K562 (cell line): ENCODE data around the gene TRAIP. TPM values are rescaled to one million over a fixed set of nuclear protein-coding genes. Genes with fewer than 3 reads are reported as not detected.

Experiments used
- ATAC-seq: fragments of 200-7000 bp; cut with Tn5 transposase; 3 replicates; pipeline ENCODE4 v1.9.1; 2020; ENCODE audit warnings: moderate library complexity
- BruUV-seq: library from RNA; stranded (reverse); fragments of 400-500 nt; replicated peaks from 2 replicates; lab custom pipeline; 2021; lab: Mats Ljungman, UMichigan
- CTCF ChIA-PET: fragments of 300-600 bp; formaldehyde crosslinking; extraction: SDS; loops from one replicate; lab custom pipeline; 2021; ENCODE audit warnings: low intra/inter-chr PET ratio; lab: Yijun Ruan, JAX
- POLR2A ChIA-PET: fragments of 300-600, 350-650 bp; sonication (Branson Sonifier 250); formaldehyde crosslinking; extraction: SDS; loops from one replicate; lab custom pipeline; 2021; ENCODE audit warnings: antibody characterized with exemption, inconsistent platforms; lab: Yijun Ruan, JAX
- DNase-seq, 4 experiments: peaks; one replicate each; pipeline versions ENCODE4 v3.0.0 to v3.0.0-alpha.2; 2011 to 2018; ENCODE audit warnings: low spot score in 3 of 4, mixed read lengths in 3 of 4; ENCODE audit errors: extremely low read depth in 1 of 4
- FAIRE-seq: peaks from 2 replicates; lab custom pipeline; 2011; peaks lifted over from hg19 to GRCh38; lab: Jason Lieb, UNC
- H2AFZ ChIP-seq: 2 replicates; pipeline ENCODE4 v1.6.0; 2011; ENCODE audit warnings: low read depth, low read length, control low read depth, inconsistent platforms
- H3K27ac ChIP-seq: fragments of 200-600 bp; 3 replicates; pipeline ENCODE4 v1.8.0; 2011; ENCODE audit warnings: low read depth, mild to moderate bottlenecking, control low read depth, inconsistent platforms, low read length, moderate library complexity, mixed read lengths; ENCODE audit errors: extremely low read depth
- H3K27me3 ChIP-seq, 2 experiments: fragments of 300-600 bp in 1 of 2; 2 replicates in 1 of 2; 3 replicates in 1 of 2; pipeline versions ENCODE4 v1.6.0 to v1.8.0; 2011; ENCODE audit warnings: inconsistent platforms in 2 of 2, low read length in 2 of 2, mild to moderate bottlenecking in 1 of 2, mixed read lengths in 1 of 2, moderate library complexity in 1 of 2; ENCODE audit not compliant: control insufficient read depth in 2 of 2, insufficient read depth in 2 of 2
- H3K36me3 ChIP-seq: fragments of 300-600 bp; 3 replicates; pipeline ENCODE4 v1.8.0; 2011; ENCODE audit warnings: mild to moderate bottlenecking, low read length, inconsistent platforms; ENCODE audit not compliant: control insufficient read depth, insufficient read depth
- H3K4me1 ChIP-seq, 2 experiments: fragments of 200-600 bp in 1 of 2; replicated peaks in 1 of 2; 2 replicates in 1 of 2; 3 replicates in 1 of 2; pipeline versions ENCODE4 v1.5.1 to v1.8.0; 2011; ENCODE audit warnings: inconsistent platforms in 2 of 2, low read length in 2 of 2, mild to moderate bottlenecking in 1 of 2, mixed read lengths in 1 of 2, moderate library complexity in 1 of 2; ENCODE audit not compliant: control insufficient read depth in 2 of 2, insufficient read depth in 2 of 2
- H3K4me2 ChIP-seq: 2 replicates; pipeline ENCODE4 v1.6.1; 2011; ENCODE audit warnings: low read length, control low read depth, inconsistent platforms, mixed read lengths; ENCODE audit not compliant: insufficient read depth
- H3K4me3 ChIP-seq: fragments of 200-600 bp; sonication (generic), shearing (Covaris generic); 2 replicates; pipeline ENCODE4 v1.5.1; 2016; ENCODE audit warnings: control low read depth, inconsistent platforms
- H3K79me2 ChIP-seq: fragments of 200-600 bp; 3 replicates; pipeline ENCODE4 v1.8.0; 2011; ENCODE audit warnings: low read length, inconsistent platforms; ENCODE audit not compliant: control insufficient read depth, insufficient read depth
- H3K9ac ChIP-seq, 2 experiments: 2 replicates each; pipeline versions ENCODE4 v1.6.0 to v1.6.1; 2011; ENCODE audit warnings: low read depth in 2 of 2, low read length in 2 of 2, control low read depth in 1 of 2, inconsistent platforms in 1 of 2, mild to moderate bottlenecking in 1 of 2, mixed read lengths in 1 of 2; ENCODE audit not compliant: insufficient read depth in 1 of 2
- H3K9me1 ChIP-seq: one replicate; pipeline ENCODE4 v1.6.0; 2011; ENCODE audit warnings: inconsistent platforms, mild to moderate bottlenecking, low read length, moderate library complexity; ENCODE audit not compliant: control insufficient read depth, insufficient read depth
- H3K9me3 ChIP-seq: replicated peaks from 2 replicates; pipeline ENCODE4 v1.5.1; 2011; ENCODE audit warnings: low read depth, low read length, inconsistent platforms; ENCODE audit not compliant: control insufficient read depth, insufficient read depth
- H4K20me1 ChIP-seq: replicated peaks from 2 replicates; pipeline ENCODE4 v1.6.1; 2011; ENCODE audit warnings: low read length, inconsistent platforms, mixed read lengths; ENCODE audit not compliant: control insufficient read depth, insufficient read depth
- BHLHE40 ChIP-seq: IDR thresholded peaks from 2 replicates; pipeline ENCODE4 v1.6.1; 2011; ENCODE audit warnings: low read length, improper control_type of control experiment
- BMI1 ChIP-seq: fragments of 150-350 bp; IDR thresholded peaks from 2 replicates; pipeline ENCODE4 v1.6.1; 2014; ENCODE audit warnings: low read length
- DIDO1 ChIP-seq: fragments of 450-650 bp; IDR thresholded peaks from 2 replicates; pipeline ENCODE4 v1.6.1; 2016; ENCODE audit warnings: low read depth, missing biosample characterization, missing genetic modification characterization
- KLF6 ChIP-seq: fragments of 250-450 bp; sonication (Bioruptor Pico); IDR thresholded peaks from 2 replicates; pipeline ENCODE4 v1.4.0; 2020; ENCODE audit warnings: mild to moderate bottlenecking, moderate library complexity, borderline replicate concordance
- MAX ChIP-seq: sonication (generic); formaldehyde crosslinking; IDR thresholded peaks from 2 replicates; pipeline ENCODE4 v1.9.0; 2022; ENCODE audit warnings: mild to moderate bottlenecking, missing genetic modification reagents
- MITF ChIP-seq: IDR thresholded peaks from 2 replicates; pipeline ENCODE4 v1.6.1; 2014; ENCODE audit warnings: antibody characterized with exemption
- MNT ChIP-seq, 2 experiments: fragments of 450-650 bp; conservative IDR thresholded peaks; 2 replicates each; pipeline ENCODE4 v1.6.1; 2017; ENCODE audit warnings: mild to moderate bottlenecking in 2 of 2, moderate library complexity in 2 of 2
- SP2 ChIP-seq: IDR thresholded peaks from 2 replicates; pipeline ENCODE4 v1.6.1; 2011; ENCODE audit warnings: mild to moderate bottlenecking, low read depth, low read length, moderate library complexity; ENCODE audit not compliant: poor library complexity, severe bottlenecking; ENCODE audit errors: extremely low read depth
- WGBS: fragments of 100-300 bp; shearing (Covaris generic); methylation state at CpG from one replicate; pipeline ENCODE4 v1.1.6; 2016; ENCODE audit warnings: low coverage, mixed read lengths; ENCODE audit not compliant: insufficient coverage; ENCODE audit errors: missing lambda C conversion rate; 5-methylcytosine and 5-hydroxymethylcytosine counted together
- in situ Hi-C: fragments of 300-500 bp; cut with MboI; formaldehyde crosslinking; loops from 4 replicates; pipeline ENCODE4 v1.15.0; 2018; ENCODE audit warnings: inconsistent platforms, mixed read lengths
- intact Hi-C: fragments of 100-400 bp; cut with micrococcal nuclease; formaldehyde crosslinking; loops from 2 replicates; pipeline ENCODE4 v1.14.2; 2022
- polyA plus RNA-seq, 8 experiments: library from polyadenylated mRNA; depleted of rRNA in 4 of 8; stranded (reverse) in 5 of 8; unstranded in 3 of 8; fragments of >200 nt; fragmentation: Nextera tagmentation in 2 of 8; fragmentation: Illumina TruSeq in 1 of 8; extraction: Ambion mirVana in 2 of 8; extraction: Trizol in 1 of 8; gene quantifications; 2 replicates each; pipeline versions ENCODE4 v1.2.1 to v1.2.3, GENCODE V29; 2011 to 2014; ENCODE audit warnings: inconsistent platforms in 1 of 8, missing spikeins in 1 of 8
- total RNA-seq, 7 experiments: library from RNA; depleted of rRNA in 6 of 7; stranded (reverse); fragments of >200 nt in 6 of 7; fragmentation: Illumina TruSeq in 2 of 7; extraction: Trizol in 2 of 7; gene quantifications; 2 replicates each; pipeline versions ENCODE4 v1.2.1 to v1.2.3, GENCODE V29; 2011 to 2021; ENCODE audit warnings: low replicate concordance in 1 of 7

The TRAIP gene
- total and polyA plus RNA-seq, 9 of the 15 experiments (the other 6 are each of a cell fraction or from before 2014, with no cell fraction given): 14.3 to 38.6 (median 21.2) TPM

GRCh38 chr3:49872801-49873281 is 16.5 kb upstream of the TRAIP start (continued):
- TF ChIP-seq DIDO1 (tag): no peak

GRCh38 chr3:49871531-49872153 is 15.3 kb upstream of the TRAIP start:
- H3K9me1 ChIP-seq: no peaks in the 10 kb centered on the region
- 5% methylated on average over 7 of the region's 10 CpGs for WGBS
- ATAC-seq: no peak
- H2AFZ ChIP-seq: no peak overlapping the region
- POLR2A ChIA-PET: interaction anchor here (1.3 to 1.8 kb wide), 4 partner anchors 9 to 69 kb away, joined by 3 to 9 read pairs (median 4); partner anchors contain the start of gene RBM6
- peaks cover 0 to 22% of the 10 kb centered on the region in 2 experiments; a peak in 2 of 5 replicates for H3K4me1 ChIP-seq
- H3K4me3 ChIP-seq: no peak overlapping the region
- no peak overlapping the region for H3K9ac ChIP-seq
- TF ChIP-seq MAX (CRISPR knock-in tag) (peak; percentile 75), SP2 (no peak), MNT (conservative IDR thresholded peaks at IDR 0.05) (peak in 1 of 2 experiments; percentile 34; a peak in 1 of 4 replicates), MITF (no peak), BMI1 (no peak), KLF6 (CRISPR knock-in tag) (no peak), BHLHE40 (0 out of 2 replicates have a peak, but pooled peaks have one; percentile 35)
- TF ChIP-seq, all 486 proteins: peak for 3
- no peaks in the 10 kb centered on the region for H3K36me3 ChIP-seq
- H3K27me3 ChIP-seq: peaks cover 0 to 15% of the 10 kb centered on the region in 2 experiments; a peak in 2 of 5 replicates
- no peaks in the 10 kb centered on the region for H3K79me2 ChIP-seq
- intact Hi-C loops (no loop called here), in situ Hi-C loops (no loop called here)
- FAIRE-seq (no peak), DNase-seq (no peak)
- H3K9me3 ChIP-seq: no peaks in the 10 kb centered on the region
- H3K27ac ChIP-seq: no peak overlapping the region
- H4K20me1 ChIP-seq: peaks cover 6% of the 10 kb centered on the region; the same call in 1 of the 2 replicates
- CTCF ChIA-PET: no interaction called here
- BruUV-seq: no TSS peak
- H3K4me2 ChIP-seq: no peak overlapping the region
